Naive thymus-derived CD4-positive, alpha-beta T cell (primary cell): ENCODE data around the gene CAPN7. TPM values are rescaled to one million over a fixed set of nuclear protein-coding genes. Genes with fewer than 3 reads are reported as not detected.

ENCODE experiments used
- ATAC-seq: fragments of 150-1000 bp; cut with Tn5 transposase; 2 replicates; pipeline ENCODE4 v1.10.0; 2021; ENCODE audit warnings: mild to moderate bottlenecking, moderate library complexity
- CTCF ChIA-PET: fragments of 350-600 bp; sonication (Branson Sonifier 250); formaldehyde crosslinking; loops from one replicate; lab custom pipeline; 2021; ENCODE audit warnings: antibody characterized with exemption; lab: Charles Lee
- POLR2A ChIA-PET: fragments of 350-600 bp; sonication (Branson Sonifier 250); formaldehyde crosslinking; loops from one replicate; lab custom pipeline; 2021; ENCODE audit warnings: antibody characterized with exemption, inconsistent platforms; lab: Charles Lee
- DNase-seq, 9 donors: peaks; one replicate each; pipeline versions ENCODE4 v3.0.0 to v3.0.0-alpha.2; 2020 to 2022; ENCODE audit warnings: mixed read lengths in 1 of 9
- H3K27ac ChIP-seq: one replicate; pipeline ENCODE4 v1.7.0; 2013; ENCODE audit warnings: mild to moderate bottlenecking, low read depth, low read length, moderate library complexity
- H3K27me3 ChIP-seq, 2 donors: one replicate each; pipeline ENCODE4 v1.7.0; 2013; ENCODE audit warnings: low read length in 2 of 2, mild to moderate bottlenecking in 2 of 2, moderate library complexity in 2 of 2; ENCODE audit not compliant: control insufficient read depth in 2 of 2, insufficient read depth in 2 of 2
- H3K36me3 ChIP-seq, 3 experiments: 1 replicate in 2 of 3; 2 replicates in 1 of 3; pipeline ENCODE4 v1.7.0; 2013; ENCODE audit warnings: low read length in 3 of 3, mild to moderate bottlenecking in 3 of 3, moderate library complexity in 1 of 3; ENCODE audit not compliant: insufficient read depth in 3 of 3, control insufficient read depth in 2 of 3
- H3K4me1 ChIP-seq, 2 donors: one replicate each; pipeline ENCODE4 v1.7.0; 2013; ENCODE audit warnings: low read length in 2 of 2, mild to moderate bottlenecking in 2 of 2, moderate library complexity in 1 of 2; ENCODE audit not compliant: control insufficient read depth in 2 of 2, insufficient read depth in 2 of 2
- H3K4me3 ChIP-seq: 2 replicates; pipeline ENCODE4 v1.7.0; 2013; ENCODE audit warnings: mild to moderate bottlenecking, low read length
- H3K9me3 ChIP-seq, 3 experiments: 1 replicate in 2 of 3; 2 replicates in 1 of 3; pipeline ENCODE4 v1.7.0; 2013; ENCODE audit warnings: low read length in 3 of 3; ENCODE audit not compliant: control insufficient read depth in 2 of 3
- H3K27ac Mint-ChIP-seq, 9 donors: one replicate each; pipeline ENCODE4 v1.8.0; 2020 to 2022; ENCODE audit warnings: mixed read lengths in 9 of 9, mild to moderate bottlenecking in 8 of 9, moderate library complexity in 5 of 9, inconsistent platforms in 2 of 9
- H3K27me3 Mint-ChIP-seq, 5 donors: one replicate each; pipeline ENCODE4 v1.8.0; 2021 to 2022; ENCODE audit warnings: mixed read lengths in 5 of 5, mild to moderate bottlenecking in 1 of 5
- H3K36me3 Mint-ChIP-seq, 5 donors: one replicate each; pipeline ENCODE4 v1.8.0; 2020 to 2022; ENCODE audit warnings: mixed read lengths in 5 of 5, mild to moderate bottlenecking in 3 of 5, inconsistent platforms in 1 of 5
- H3K4me1 Mint-ChIP-seq, 7 donors: one replicate each; pipeline ENCODE4 v1.8.0; 2020 to 2022; ENCODE audit warnings: mixed read lengths in 7 of 7, mild to moderate bottlenecking in 3 of 7, inconsistent platforms in 1 of 7
- H3K4me3 Mint-ChIP-seq, 10 donors: one replicate each; pipeline ENCODE4 v1.8.0; 2020 to 2022; ENCODE audit warnings: mild to moderate bottlenecking in 10 of 10, mixed read lengths in 10 of 10, moderate library complexity in 6 of 10, inconsistent platforms in 2 of 10
- H3K9me3 Mint-ChIP-seq, 11 donors: one replicate each; pipeline ENCODE4 v1.8.0; 2020 to 2022; ENCODE audit warnings: mixed read lengths in 11 of 11, mild to moderate bottlenecking in 4 of 11, inconsistent platforms in 1 of 11, moderate library complexity in 1 of 11
- intact Hi-C, 2 donors: fragments of 100-400 bp; cut with micrococcal nuclease; formaldehyde crosslinking; loops; one replicate each; pipeline ENCODE4 v1.15.1; 2023
- polyA plus RNA-seq, 2 donors: library from polyadenylated mRNA; unstranded; fragments of 300-500 nt; fragmentation: Illumina TruSeq; gene quantifications; one replicate each; pipeline ENCODE4 v1.2.3, GENCODE V29; 2021
- total RNA-seq, 6 experiments: library from RNA in 5 of 6; stranded (reverse) in 5 of 6; gene quantifications; 1 replicate in 5 of 6; 2 replicates in 1 of 6; pipeline ENCODE4 v1.2.3 and lab custom pipeline; 2021 to 2026

The CAPN7 gene
- total and polyA plus RNA-seq, 7 experiments from 2014 or later, result 23.4 to 104 (median 61.5) TPM

DNA sequence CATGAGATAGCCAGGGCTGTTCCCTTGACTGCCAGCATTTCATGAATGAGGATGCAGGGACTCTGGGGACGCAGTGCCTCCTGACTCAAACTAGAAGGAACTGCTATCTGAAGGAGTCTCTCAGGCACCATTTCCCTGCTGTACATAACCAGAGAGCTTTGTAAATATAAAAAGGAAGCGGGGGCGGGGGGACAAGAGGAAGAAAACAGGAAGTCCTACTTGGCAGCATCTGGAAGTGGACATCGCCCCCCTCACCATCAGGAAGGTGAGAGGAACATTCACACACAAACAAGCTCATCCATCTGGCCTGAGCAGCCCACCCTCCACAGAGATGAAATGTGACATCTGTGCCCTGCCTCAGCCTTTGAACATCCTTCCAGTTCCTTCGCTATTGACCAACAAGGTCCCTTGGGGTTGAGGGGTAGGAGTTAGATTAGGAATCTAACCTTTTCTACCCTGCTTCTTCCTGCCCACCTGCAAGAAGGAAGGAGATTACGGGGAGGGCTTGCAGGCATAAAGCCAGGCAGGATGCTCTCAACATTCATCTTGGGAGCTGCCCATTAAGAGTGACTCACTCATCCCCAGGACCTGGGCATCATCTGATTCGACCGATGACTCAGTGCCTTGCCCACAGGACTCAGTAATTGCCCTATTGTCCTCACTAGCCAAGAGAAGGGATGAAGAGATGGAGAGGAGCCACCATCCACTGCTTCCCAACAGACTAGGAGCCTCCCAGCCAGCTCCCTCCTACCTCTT, 94.5 kb downstream of the CAPN7 start:
- peaks cover 0 to 24% (median 0%) of the 10 kb centered on the region in 3 experiments for H3K36me3 ChIP-seq
- ChIA-PET CTCF (interaction anchor here (0.9 to 1.2 kb wide), 3 partner anchors 10 to 106 kb away, joined by 3 to 6 read pairs (median 3); no protein-coding TSS in a partner anchor), POLR2A (interaction anchor here (1.0 to 2.7 kb wide), 5 partner anchors 9 to 34 kb away, joined by 3 to 18 read pairs (median 3); no protein-coding TSS in a partner anchor)
- DNase-seq, result no peak
- no peaks in the 10 kb centered on the region for H3K27me3 ChIP-seq
- no peak overlapping the region for H3K27ac ChIP-seq
- peaks cover 23 to 74% (median 62%) of the 10 kb centered on the region in 5 donors for H3K36me3 Mint-ChIP-seq
- peak overlapping the region; percentile 1 to 62 (median 50) for H3K4me3 Mint-ChIP-seq
- H3K9me3 ChIP-seq, result no peaks in the 10 kb centered on the region
- H3K4me1 ChIP-seq, result peaks cover 47 to 73% of the 10 kb centered on the region in 2 donors
- H3K4me3 ChIP-seq, result no peak overlapping the region
- peak; percentile 83 for ATAC-seq
- H3K9me3 Mint-ChIP-seq, result peaks cover 0 to 3% (median 0%) of the 10 kb centered on the region in 11 donors
- H3K27ac Mint-ChIP-seq, result peak overlapping the region in 6 of 9 donors; percentile 5 to 65 (median 38)
- peaks cover 51 to 97% (median 78%) of the 10 kb centered on the region in 7 donors for H3K4me1 Mint-ChIP-seq
- H3K27me3 Mint-ChIP-seq, result no peaks in the 10 kb centered on the region
- intact Hi-C loops, result loop anchor here in 1 of 2 donors (1.0 kb wide), 1 partner anchor 8 kb away; no protein-coding TSS in a partner anchor

DNA sequence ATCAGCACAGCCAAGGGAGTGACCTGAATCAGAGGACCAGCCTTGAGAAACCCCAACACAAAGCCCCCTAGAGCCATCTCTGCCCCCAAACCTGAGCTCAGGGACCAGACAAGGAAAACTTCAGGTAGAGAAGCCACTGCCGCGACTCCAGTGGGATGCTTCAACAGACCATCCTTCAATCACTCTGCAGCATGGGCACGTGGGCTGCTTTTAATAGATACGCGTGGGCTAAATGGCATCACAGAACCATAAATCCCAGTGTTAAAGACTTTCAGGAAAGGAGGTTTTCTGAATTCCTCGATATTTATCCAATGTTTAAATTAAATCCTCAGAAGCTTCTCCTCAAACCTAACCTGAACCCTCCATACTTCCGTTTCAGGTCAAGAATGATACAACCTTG, 95.7 kb downstream of the CAPN7 start:
- Histone ChIP-seq H3K9me3 (no peaks in the 10 kb centered on the region), H3K4me1 (peaks cover 44 to 75% of the 10 kb centered on the region in 2 donors), H3K27me3 (no peaks in the 10 kb centered on the region), H3K4me3 (no peak overlapping the region), H3K27ac (no peak overlapping the region), H3K36me3 (peaks cover 0 to 24% (median 0%) of the 10 kb centered on the region in 3 experiments)
- intact Hi-C loops, result no loop called here
- DNase-seq (no peak), ATAC-seq (no peak)
- Mint-ChIP-seq H3K4me1 (peaks cover 50 to 90% (median 75%) of the 10 kb centered on the region in 7 donors), H3K36me3 (peaks cover 21 to 67% (median 60%) of the 10 kb centered on the region in 5 donors), H3K27ac (peak overlapping the region in 5 of 9 donors; percentile 11 to 72 (median 62)), H3K27me3 (no peaks in the 10 kb centered on the region), H3K9me3 (peaks cover 0 to 3% (median 0%) of the 10 kb centered on the region in 11 donors), H3K4me3 (peak overlapping the region in 6 of 10 donors; percentile 16 to 77 (median 37))
- ChIA-PET POLR2A (no interaction called here), CTCF (interaction anchor here (1.2 kb wide), 1 partner anchor 103 kb away, joined by 3 read pairs; no protein-coding TSS in a partner anchor)

Other genes with a start within 250 kb of the CAPN7 start
- gene MRPS25, start 140.9 kb upstream of the CAPN7 start, total RNA-seq, result 100 to 1,000 TPM in 1 of 5 experiments, 10 to 100 TPM in 4; 57.6 to 104 (median 76.0) TPM
- 10 to 100 TPM; 20.2 to 23.9 TPM for gene MRPS25, start 140.9 kb upstream of the CAPN7 start, polyA plus RNA-seq
- gene RBSN, start 107.1 kb upstream of the CAPN7 start, total RNA-seq, result 10 to 100 TPM; 20.5 to 54.4 (median 39.6) TPM
- 10 to 100 TPM; 21.6 to 30.3 TPM for gene RBSN, start 107.1 kb upstream of the CAPN7 start, polyA plus RNA-seq
- 10 to 100 TPM; 18.5 to 64.7 (median 39.5) TPM for gene SH3BP5, start 126.3 kb downstream of the CAPN7 start, total RNA-seq
- gene SH3BP5, start 126.3 kb downstream of the CAPN7 start, polyA plus RNA-seq, result 10 to 100 TPM; 38.2 to 49.6 TPM
- 10 to 100 TPM in 4 of 5 experiments, 1 to 10 TPM in 1; 7.9 to 23.0 (median 18.3) TPM for gene METTL6, start 221.3 kb downstream of the CAPN7 start, total RNA-seq
- 10 to 100 TPM; 10.8 to 18.4 TPM for gene METTL6, start 221.3 kb downstream of the CAPN7 start, polyA plus RNA-seq
- gene EAF1, start 221.4 kb downstream of the CAPN7 start, total RNA-seq, result 10 to 100 TPM; 17.8 to 61.9 (median 27.8) TPM
- gene EAF1, start 221.4 kb downstream of the CAPN7 start, polyA plus RNA-seq, result 1 to 10 TPM; 5.0 to 5.7 TPM